Neural cell (in vitro differentiated cells): ENCODE measurements around the gene LBH.

Experiments
- CTCF ChIP-seq: fragments of 450-650 bp; IDR thresholded peaks from 2 replicates; pipeline ENCODE4 v1.5.1; 2014; ENCODE audit warnings: antibody characterized with exemption, mild to moderate bottlenecking, moderate library complexity; ENCODE audit not compliant: poor library complexity, severe bottlenecking
- EP300 ChIP-seq: fragments of 450-650 bp; conservative IDR thresholded peaks from 2 replicates; pipeline ENCODE4 v1.6.1; 2014; ENCODE audit warnings: antibody characterized with exemption, mild to moderate bottlenecking, moderate library complexity; ENCODE audit not compliant: poor library complexity, severe bottlenecking
- EZH2 ChIP-seq: fragments of 200-600, 300-800 bp; shearing (Covaris generic), sonication (generic); IDR thresholded peaks from 2 replicates; pipeline ENCODE4 v1.6.1; 2014; ENCODE audit warnings: antibody characterized with exemption, low read length, borderline replicate concordance, mild to moderate bottlenecking; ENCODE audit not compliant: insufficient read depth, poor library complexity, severe bottlenecking
- POLR2AphosphoS5 ChIP-seq: IDR thresholded peaks from 2 replicates; pipeline ENCODE4 v1.6.1; 2012
- RAD21 ChIP-seq: fragments of 450-650 bp; conservative IDR thresholded peaks from 2 replicates; pipeline ENCODE4 v1.6.1; 2014; ENCODE audit warnings: antibody characterized with exemption, mild to moderate bottlenecking, moderate library complexity
- TAF1 ChIP-seq: IDR thresholded peaks from 2 replicates; pipeline ENCODE4 v1.6.1; 2012; ENCODE audit warnings: low read depth
- TF ChIP-seq, protein P1 (sequence below): IDR thresholded peaks from 2 replicates; pipeline ENCODE4 v1.6.1; 2012; ENCODE audit warnings: borderline replicate concordance

DNA sequence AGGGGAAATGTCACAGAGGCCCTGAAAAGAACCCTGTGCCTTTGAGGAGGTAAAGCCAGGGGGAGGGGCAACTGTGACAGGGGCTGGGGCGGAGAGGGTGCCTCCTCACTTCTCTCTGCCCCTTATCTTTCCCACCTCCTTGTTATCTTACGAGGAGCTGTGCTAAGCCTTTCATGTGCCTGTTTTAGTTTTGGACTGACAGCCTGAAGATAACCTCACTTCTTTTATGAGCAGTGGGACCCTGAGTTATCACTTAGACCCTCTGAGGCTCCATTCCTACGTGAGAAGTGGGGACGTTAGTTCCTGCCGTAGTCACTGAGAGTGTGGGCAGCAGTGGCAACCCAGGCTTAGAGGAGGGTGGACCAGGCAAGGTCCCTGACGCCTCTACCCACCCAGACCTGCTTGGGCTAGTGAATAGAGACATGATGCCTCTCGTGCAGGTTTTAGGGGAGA lies 39.5 kb upstream of the LBH start:
- TF ChIP-seq CTCF: no peak
- TF ChIP-seq, protein P1, sequence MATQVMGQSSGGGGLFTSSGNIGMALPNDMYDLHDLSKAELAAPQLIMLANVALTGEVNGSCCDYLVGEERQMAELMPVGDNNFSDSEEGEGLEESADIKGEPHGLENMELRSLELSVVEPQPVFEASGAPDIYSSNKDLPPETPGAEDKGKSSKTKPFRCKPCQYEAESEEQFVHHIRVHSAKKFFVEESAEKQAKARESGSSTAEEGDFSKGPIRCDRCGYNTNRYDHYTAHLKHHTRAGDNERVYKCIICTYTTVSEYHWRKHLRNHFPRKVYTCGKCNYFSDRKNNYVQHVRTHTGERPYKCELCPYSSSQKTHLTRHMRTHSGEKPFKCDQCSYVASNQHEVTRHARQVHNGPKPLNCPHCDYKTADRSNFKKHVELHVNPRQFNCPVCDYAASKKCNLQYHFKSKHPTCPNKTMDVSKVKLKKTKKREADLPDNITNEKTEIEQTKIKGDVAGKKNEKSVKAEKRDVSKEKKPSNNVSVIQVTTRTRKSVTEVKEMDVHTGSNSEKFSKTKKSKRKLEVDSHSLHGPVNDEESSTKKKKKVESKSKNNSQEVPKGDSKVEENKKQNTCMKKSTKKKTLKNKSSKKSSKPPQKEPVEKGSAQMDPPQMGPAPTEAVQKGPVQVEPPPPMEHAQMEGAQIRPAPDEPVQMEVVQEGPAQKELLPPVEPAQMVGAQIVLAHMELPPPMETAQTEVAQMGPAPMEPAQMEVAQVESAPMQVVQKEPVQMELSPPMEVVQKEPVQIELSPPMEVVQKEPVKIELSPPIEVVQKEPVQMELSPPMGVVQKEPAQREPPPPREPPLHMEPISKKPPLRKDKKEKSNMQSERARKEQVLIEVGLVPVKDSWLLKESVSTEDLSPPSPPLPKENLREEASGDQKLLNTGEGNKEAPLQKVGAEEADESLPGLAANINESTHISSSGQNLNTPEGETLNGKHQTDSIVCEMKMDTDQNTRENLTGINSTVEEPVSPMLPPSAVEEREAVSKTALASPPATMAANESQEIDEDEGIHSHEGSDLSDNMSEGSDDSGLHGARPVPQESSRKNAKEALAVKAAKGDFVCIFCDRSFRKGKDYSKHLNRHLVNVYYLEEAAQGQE: no peak
- no peak for TF ChIP-seq EZH2
- TF ChIP-seq TAF1: no peak
- TF ChIP-seq POLR2AphosphoS5: no peak
- TF ChIP-seq EP300: no peak
- TF ChIP-seq RAD21: no peak
